Memory B cell (primary cell): ENCODE data around the gene SLC38A8.
A peak's percentile ranks its signal among the peaks of the same experiment; 100 is the strongest.

ENCODE experiments used
- ATAC-seq: fragments of 150-1000 bp; cut with Tn5 transposase; 2 replicates; pipeline ENCODE4 v1.10.0; 2021; ENCODE audit warnings: low read depth, mild to moderate bottlenecking, moderate library complexity
- DNase-seq, 2 donors: peaks; one replicate each; pipeline ENCODE4 v3.0.0; 2022; ENCODE audit warnings: low spot score in 2 of 2
- H3K27ac Mint-ChIP-seq: one replicate; pipeline ENCODE4 v1.8.0; 2022; ENCODE audit warnings: mild to moderate bottlenecking, moderate library complexity, mixed read lengths
- H3K27me3 Mint-ChIP-seq: one replicate; pipeline ENCODE4 v1.8.0; 2022; ENCODE audit warnings: mixed read lengths
- H3K36me3 Mint-ChIP-seq: one replicate; pipeline ENCODE4 v1.8.0; 2022; ENCODE audit warnings: mild to moderate bottlenecking, mixed read lengths
- H3K4me1 Mint-ChIP-seq: one replicate; pipeline ENCODE4 v1.8.0; 2022; ENCODE audit warnings: mixed read lengths
- H3K4me3 Mint-ChIP-seq: one replicate; pipeline ENCODE4 v1.8.0; 2022; ENCODE audit warnings: mild to moderate bottlenecking, moderate library complexity, mixed read lengths
- H3K9me3 Mint-ChIP-seq: one replicate; pipeline ENCODE4 v1.8.0; 2022; ENCODE audit warnings: mixed read lengths

Gene SLC38A8

DNA sequence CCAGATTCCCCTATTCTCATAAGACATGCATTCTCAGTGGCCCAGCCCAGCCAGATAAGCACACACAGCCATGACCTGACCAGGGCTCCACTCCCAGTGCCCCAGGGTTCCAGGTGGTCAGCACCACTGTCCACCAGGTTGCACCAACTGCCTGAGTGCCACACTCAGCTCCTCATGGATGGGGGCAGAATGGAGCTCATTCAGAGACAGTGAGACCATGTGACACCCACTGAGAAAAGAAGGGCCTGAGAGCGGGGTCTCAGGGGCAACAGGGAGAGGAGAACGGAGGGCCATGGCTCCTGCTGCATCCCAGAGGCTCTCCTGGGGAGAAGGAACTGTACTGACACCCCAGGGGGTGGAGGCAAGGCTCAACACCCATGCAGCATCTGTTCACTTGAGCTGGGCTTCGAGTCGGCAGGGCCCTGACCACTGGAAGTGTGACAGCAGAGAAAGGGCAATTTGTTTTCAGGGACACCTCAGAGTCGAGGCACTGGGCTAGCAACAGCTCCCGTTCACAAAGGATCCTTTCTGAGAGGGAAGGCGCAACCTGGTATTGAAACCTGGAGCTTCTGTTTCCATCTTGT lies 18.7 kb upstream of the SLC38A8 start:
- Mint-ChIP-seq H3K36me3 (peaks cover 34% of the 10 kb centered on the region), H3K4me1 (no peaks in the 10 kb centered on the region), H3K4me3 (no peak overlapping the region), H3K27ac (no peak overlapping the region), H3K27me3 (no peaks in the 10 kb centered on the region), H3K9me3 (no peaks in the 10 kb centered on the region)
- no peak for ATAC-seq
- DNase-seq: no peak

GRCh38 chr16:84059946-84060901 lies 17.6 kb upstream of the SLC38A8 start:
- Mint-ChIP-seq H3K36me3 (peaks cover 38% of the 10 kb centered on the region), H3K27me3 (no peaks in the 10 kb centered on the region), H3K27ac (no peak overlapping the region), H3K4me3 (no peak overlapping the region), H3K4me1 (no peaks in the 10 kb centered on the region), H3K9me3 (no peaks in the 10 kb centered on the region)
- DNase-seq (no peak), ATAC-seq (no peak)

DNA sequence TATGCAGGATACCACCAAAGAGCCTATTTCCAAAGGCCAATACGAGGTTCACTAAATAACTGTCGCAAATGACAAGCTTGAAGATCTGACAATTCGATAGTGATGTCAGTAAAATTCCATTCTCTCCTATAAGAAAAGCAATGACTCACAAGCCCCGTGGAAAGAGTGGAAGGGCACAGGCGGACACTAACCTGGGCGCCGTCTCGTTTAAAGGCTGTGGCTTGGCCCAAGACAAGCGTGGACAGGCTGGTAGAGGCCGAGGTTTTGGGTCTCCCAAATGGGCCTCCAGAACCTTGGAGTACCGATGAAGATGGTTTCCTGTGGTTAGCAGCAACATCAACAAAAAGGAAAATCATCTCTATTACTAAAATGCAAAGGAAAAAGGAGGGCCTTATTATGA lies 16.5 kb upstream of the SLC38A8 start:
- no peaks in the 10 kb centered on the region for H3K27me3 Mint-ChIP-seq
- DNase-seq (no peak), ATAC-seq (no peak)
- no peaks in the 10 kb centered on the region for H3K9me3 Mint-ChIP-seq
- H3K4me1 Mint-ChIP-seq: no peaks in the 10 kb centered on the region
- peaks cover 38% of the 10 kb centered on the region for H3K36me3 Mint-ChIP-seq
- no peak overlapping the region for H3K27ac Mint-ChIP-seq
- no peak overlapping the region for H3K4me3 Mint-ChIP-seq

DNA sequence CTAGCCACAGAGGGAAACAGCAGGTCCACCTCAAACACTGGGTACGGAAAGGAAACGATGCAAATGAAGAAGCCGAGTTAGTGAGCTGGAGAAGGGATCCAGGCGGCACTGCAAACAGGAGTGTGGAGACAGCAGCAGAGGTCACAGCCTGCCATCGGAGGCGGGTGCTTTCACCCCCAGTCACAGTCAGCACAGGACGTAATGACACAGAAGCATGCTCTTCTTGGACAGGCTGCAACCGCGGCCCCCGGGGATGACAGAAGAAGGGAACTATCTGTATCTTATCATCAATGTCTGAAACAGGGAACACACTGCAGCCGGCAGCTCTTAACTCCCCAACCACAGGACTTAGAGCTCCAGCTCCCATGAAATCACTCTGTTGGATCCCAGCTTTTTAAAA lies 16.1 kb upstream of the SLC38A8 start:
- H3K36me3 Mint-ChIP-seq: peaks cover 36% of the 10 kb centered on the region

GRCh38 chr16:84058211-84058610 lies 15.6 kb upstream of the SLC38A8 start:
- ATAC-seq (no peak), DNase-seq (no peak)
- no peak overlapping the region for H3K4me3 Mint-ChIP-seq
- H3K9me3 Mint-ChIP-seq: no peaks in the 10 kb centered on the region
- no peak overlapping the region for H3K27ac Mint-ChIP-seq
- H3K27me3 Mint-ChIP-seq: no peaks in the 10 kb centered on the region
- peaks cover 38% of the 10 kb centered on the region for H3K36me3 Mint-ChIP-seq
- no peaks in the 10 kb centered on the region for H3K4me1 Mint-ChIP-seq

More for the DNA sequence above, 16.1 kb upstream of the SLC38A8 start:
- no peaks in the 10 kb centered on the region for H3K27me3 Mint-ChIP-seq
- H3K27ac Mint-ChIP-seq: no peak overlapping the region
- ATAC-seq (no peak), DNase-seq (no peak)
- H3K4me1 Mint-ChIP-seq: no peaks in the 10 kb centered on the region
- no peaks in the 10 kb centered on the region for H3K9me3 Mint-ChIP-seq
- no peak overlapping the region for H3K4me3 Mint-ChIP-seq

GRCh38 chr16:84056933-84057332 lies 14.3 kb upstream of the SLC38A8 start:
- no peak overlapping the region for H3K4me3 Mint-ChIP-seq
- no peaks in the 10 kb centered on the region for H3K4me1 Mint-ChIP-seq
- ATAC-seq (no peak), DNase-seq (no peak)
- peaks cover 43% of the 10 kb centered on the region for H3K36me3 Mint-ChIP-seq
- H3K27ac Mint-ChIP-seq: peak overlapping the region; percentile 24
- no peaks in the 10 kb centered on the region for H3K9me3 Mint-ChIP-seq
- H3K27me3 Mint-ChIP-seq: no peaks in the 10 kb centered on the region

DNA sequence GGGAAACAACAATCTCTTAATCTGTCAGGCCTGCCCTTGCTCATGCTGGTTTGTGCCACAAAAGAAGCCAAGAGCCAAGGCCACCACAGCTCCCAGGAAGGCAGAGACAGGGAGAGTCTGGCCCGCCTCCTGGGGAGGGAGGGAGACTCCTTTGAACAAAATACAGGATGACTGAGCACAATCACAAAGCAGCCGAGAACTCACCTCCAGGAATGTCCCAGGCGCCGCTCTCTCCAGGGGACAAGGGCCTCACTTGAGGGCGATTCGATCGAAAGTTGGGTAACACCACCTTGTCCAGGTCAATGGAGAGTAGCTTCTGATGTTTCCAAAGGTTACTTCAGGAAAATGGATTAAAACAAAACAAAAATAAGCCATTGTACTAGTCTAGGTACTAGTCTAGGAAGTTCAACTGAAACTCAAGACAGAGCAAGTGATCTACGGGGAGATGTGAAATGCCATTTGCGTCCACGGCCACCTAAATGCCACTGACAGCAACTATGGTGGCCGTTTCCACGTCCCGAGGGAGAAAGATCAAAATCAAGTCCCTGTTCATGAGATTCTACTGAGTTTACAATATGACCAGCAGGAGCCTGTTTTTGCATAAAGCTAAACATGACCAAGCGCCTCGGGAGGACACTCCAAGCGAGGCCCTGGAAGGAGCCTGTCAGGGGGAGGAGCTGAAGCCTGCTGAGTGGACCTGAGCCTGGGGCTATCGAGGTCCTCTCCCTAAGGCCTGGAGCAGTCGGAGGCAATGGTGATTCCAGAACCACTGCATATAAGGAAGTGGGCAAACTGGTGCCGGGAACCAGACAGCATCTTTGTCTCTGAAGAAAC lies 13.4 kb upstream of the SLC38A8 start:
- H3K27ac Mint-ChIP-seq: peak overlapping the region; percentile 24
- no peaks in the 10 kb centered on the region for H3K27me3 Mint-ChIP-seq
- no peak overlapping the region for H3K4me3 Mint-ChIP-seq
- H3K36me3 Mint-ChIP-seq: peaks cover 49% of the 10 kb centered on the region
- H3K4me1 Mint-ChIP-seq: no peaks in the 10 kb centered on the region
- DNase-seq: no peak
- no peak for ATAC-seq
- no peaks in the 10 kb centered on the region for H3K9me3 Mint-ChIP-seq

- DNase-seq (no peak), ATAC-seq (no peak)
- Mint-ChIP-seq H3K27ac (no peak overlapping the region), H3K9me3 (no peaks in the 10 kb centered on the region), H3K27me3 (no peaks in the 10 kb centered on the region), H3K4me3 (no peak overlapping the region), H3K36me3 (peaks cover 52% of the 10 kb centered on the region), H3K4me1 (no peaks in the 10 kb centered on the region)
Observed at GRCh38 chr16:84055366-84055765, 12.8 kb upstream of the SLC38A8 start.

GRCh38 chr16:84054916-84055315 lies 12.3 kb upstream of the SLC38A8 start:
- Mint-ChIP-seq H3K36me3 (peaks cover 52% of the 10 kb centered on the region), H3K9me3 (no peaks in the 10 kb centered on the region), H3K27me3 (no peaks in the 10 kb centered on the region), H3K4me3 (no peak overlapping the region), H3K27ac (no peak overlapping the region), H3K4me1 (no peaks in the 10 kb centered on the region)
- no peak for DNase-seq
- ATAC-seq: no peak

DNA sequence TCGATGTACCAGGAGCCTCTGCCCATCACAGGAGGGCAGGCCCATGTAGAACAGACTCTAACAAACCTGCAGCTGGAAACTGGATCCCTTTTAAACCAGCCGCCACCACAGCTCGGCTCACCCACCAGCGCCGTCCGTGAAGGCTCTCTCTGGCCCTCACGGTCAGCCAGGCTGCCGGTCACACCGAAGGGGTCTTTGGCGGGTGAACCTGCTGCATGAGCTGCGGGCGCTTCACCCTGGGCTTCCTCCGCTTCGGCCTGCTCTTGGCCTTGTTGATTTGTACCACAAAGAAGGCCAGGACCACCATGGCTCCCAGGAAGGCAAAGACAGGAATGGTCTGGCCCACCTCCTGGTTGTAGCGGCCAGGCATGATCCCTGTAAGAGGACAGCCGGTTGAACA lies 11.7 kb upstream of the SLC38A8 start:
- Mint-ChIP-seq H3K36me3 (peaks cover 51% of the 10 kb centered on the region), H3K27ac (no peak overlapping the region), H3K9me3 (no peaks in the 10 kb centered on the region), H3K4me1 (no peaks in the 10 kb centered on the region), H3K4me3 (no peak overlapping the region), H3K27me3 (no peaks in the 10 kb centered on the region)
- ATAC-seq: no peak
- DNase-seq: no peak

DNA sequence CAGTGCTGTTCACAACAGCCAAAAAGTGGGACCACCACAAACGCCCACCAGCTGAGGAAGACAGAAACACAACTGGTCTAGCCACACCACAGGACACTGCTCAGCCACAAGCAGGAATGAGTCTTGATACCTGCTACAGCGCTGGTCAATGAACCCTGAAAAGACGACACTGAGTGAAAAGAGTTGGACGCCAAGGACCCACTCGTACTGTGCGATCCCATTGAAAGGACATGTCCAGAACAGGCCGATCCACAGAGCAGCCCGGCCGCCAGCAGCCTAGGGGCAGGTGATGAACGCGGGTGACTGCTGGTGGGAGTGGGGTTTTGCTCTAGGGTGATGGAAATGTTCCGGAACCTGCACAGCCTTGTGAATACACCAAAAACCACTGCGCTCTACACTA lies 10.6 kb upstream of the SLC38A8 start:
- ATAC-seq (no peak), DNase-seq (no peak)
- no peaks in the 10 kb centered on the region for H3K27me3 Mint-ChIP-seq
- no peaks in the 10 kb centered on the region for H3K9me3 Mint-ChIP-seq
- H3K36me3 Mint-ChIP-seq: peaks cover 49% of the 10 kb centered on the region
- H3K27ac Mint-ChIP-seq: no peak overlapping the region
- H3K4me1 Mint-ChIP-seq: no peaks in the 10 kb centered on the region
- H3K4me3 Mint-ChIP-seq: no peak overlapping the region

- no peak for ATAC-seq
- H3K27ac Mint-ChIP-seq: no peak overlapping the region
- no peak for DNase-seq
- no peaks in the 10 kb centered on the region for H3K4me1 Mint-ChIP-seq
- no peaks in the 10 kb centered on the region for H3K27me3 Mint-ChIP-seq
- H3K9me3 Mint-ChIP-seq: no peaks in the 10 kb centered on the region
- H3K36me3 Mint-ChIP-seq: peaks cover 40% of the 10 kb centered on the region
- H3K4me3 Mint-ChIP-seq: no peak overlapping the region
Observed at GRCh38 chr16:84052071-84052622, 9.6 kb upstream of the SLC38A8 start.

GRCh38 chr16:84050316-84050715 lies 7.7 kb upstream of the SLC38A8 start:
- Mint-ChIP-seq H3K27me3 (no peaks in the 10 kb centered on the region), H3K27ac (no peak overlapping the region), H3K9me3 (no peaks in the 10 kb centered on the region), H3K36me3 (peaks cover 33% of the 10 kb centered on the region), H3K4me3 (no peak overlapping the region), H3K4me1 (no peaks in the 10 kb centered on the region)
- ATAC-seq: no peak
- DNase-seq: no peak
